Sigmoid colon (tissue), 4 donors: ENCODE measurements around the gene ATP2B1.

Source experiments
- CTCF ChIP-seq, 4 experiments: fragments of 450-650 bp in 3 of 4; fragments of 200-600 bp in 1 of 4; IDR thresholded peaks; one replicate each; pipeline ENCODE4 v1.5.1; 2016 to 2019; ENCODE audit warnings: antibody characterized with exemption in 4 of 4, mild to moderate bottlenecking in 3 of 4, moderate library complexity in 2 of 4
- EP300 ChIP-seq, 4 donors: sonication (generic); formaldehyde crosslinking; IDR thresholded peaks; one replicate each; pipeline ENCODE4 v1.6.1; 2017; ENCODE audit warnings: antibody characterized with exemption in 4 of 4
- POLR2A ChIP-seq, 2 donors: fragments of 450-650 bp; IDR thresholded peaks; one replicate each; pipeline ENCODE4 v1.6.1; 2016; ENCODE audit warnings: antibody characterized with exemption in 2 of 2, mild to moderate bottlenecking in 2 of 2, moderate library complexity in 2 of 2
- POLR2AphosphoS5 ChIP-seq, 4 donors: sonication (generic); formaldehyde crosslinking; IDR thresholded peaks; one replicate each; pipeline ENCODE4 v1.6.1; 2017; ENCODE audit warnings: antibody characterized with exemption in 4 of 4

DNA sequence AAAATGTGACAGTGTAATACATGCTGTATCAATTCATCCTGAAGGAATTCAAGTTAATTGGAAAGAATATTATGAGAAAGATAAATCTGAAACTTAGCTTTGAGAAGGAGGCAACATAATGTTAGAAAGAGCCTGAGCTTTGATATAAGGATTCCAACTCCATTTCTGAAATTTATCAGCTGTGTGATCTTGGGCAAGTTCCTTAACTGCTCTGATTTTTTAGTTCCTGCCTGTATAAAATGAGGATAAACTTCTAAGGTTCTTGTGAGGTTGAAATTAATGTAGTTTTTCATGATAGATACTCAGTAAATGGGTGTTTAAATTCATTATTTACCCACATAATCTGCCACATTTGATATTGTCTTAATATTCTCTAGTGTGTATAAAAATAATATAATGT lies 14.6 kb upstream of the ATP2B1 start:
- no peak for TF ChIP-seq CTCF (IDR thresholded peaks at IDR 0.05)
- TF ChIP-seq POLR2A (IDR thresholded peaks at IDR 0.05), result no peak
- no peak for TF ChIP-seq EP300 (IDR thresholded peaks at IDR 0.05)
- no peak for TF ChIP-seq POLR2AphosphoS5 (IDR thresholded peaks at IDR 0.05)
